ENCODE data around the gene SPRING1.
"Not testable (repeated sequence)": the region's sequence is repeated elsewhere in the genome, so short reads cannot be mapped to it uniquely, and the experiment has no call there.

GRCh38 chr12:116754783-116755182, 16.9 kb upstream of the SPRING1 start:
- not testable (repeated sequence) for TF ChIP-seq CTCF (IDR thresholded peaks at IDR 0.05; ENCODE audit: insufficient read depth, low read length, poor library complexity, severe bottlenecking); EZH2phosphoT487 (conservative IDR thresholded peaks at IDR 0.05; ENCODE audit: low read length)
